CD4-positive, alpha-beta T cell treated with Interleukin-6 for 4 hours (primary cell): ENCODE data around the gene C12orf54.
"Not testable (repeated sequence)": the region's sequence is repeated elsewhere in the genome, so short reads cannot be mapped to it uniquely, and the experiment has no call there.

ENCODE experiments used
- DNase-seq: peaks from one replicate; pipeline ENCODE4 v3.0.0-alpha.2; 2020; ENCODE audit warnings: mixed read lengths

The C12orf54 gene

GRCh38 chr12:48512855-48513254 is 30.6 kb downstream of the C12orf54 start:
- DNase-seq, result no peak

- no peak for DNase-seq
Observed at GRCh38 chr12:48514728-48515127, 32.4 kb downstream of the C12orf54 start.

DNA sequence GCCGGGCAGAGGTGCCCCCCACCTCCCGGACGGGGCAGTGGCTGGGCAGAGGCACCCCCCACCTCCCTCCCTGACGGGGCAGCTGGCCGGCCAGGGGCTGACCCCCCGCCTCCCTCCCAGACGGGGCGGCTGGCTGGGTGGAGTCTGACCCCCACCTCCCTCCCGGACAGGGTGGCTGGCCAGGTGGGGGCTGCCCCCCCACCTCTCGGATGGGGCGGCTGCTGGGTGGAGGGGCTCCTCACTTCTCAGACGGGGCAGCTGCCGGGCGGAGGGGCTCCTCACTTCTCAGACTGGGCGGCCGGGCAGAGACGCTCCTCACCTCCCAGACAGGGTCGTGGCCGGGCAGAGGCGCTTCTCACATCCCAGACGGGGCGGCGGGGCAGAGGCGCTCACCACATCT is 38.1 kb downstream of the C12orf54 start:
- DNase-seq, result not testable (repeated sequence)

- no peak for DNase-seq
Observed at GRCh38 chr12:48525332-48525731, 43.0 kb downstream of the C12orf54 start, which contains the start of gene OR8S1. Gene OR8S1, plus strand, starts transcription at chr12:48525632. Its CDS starts 0 bp downstream, at chr12:48525632.

DNA sequence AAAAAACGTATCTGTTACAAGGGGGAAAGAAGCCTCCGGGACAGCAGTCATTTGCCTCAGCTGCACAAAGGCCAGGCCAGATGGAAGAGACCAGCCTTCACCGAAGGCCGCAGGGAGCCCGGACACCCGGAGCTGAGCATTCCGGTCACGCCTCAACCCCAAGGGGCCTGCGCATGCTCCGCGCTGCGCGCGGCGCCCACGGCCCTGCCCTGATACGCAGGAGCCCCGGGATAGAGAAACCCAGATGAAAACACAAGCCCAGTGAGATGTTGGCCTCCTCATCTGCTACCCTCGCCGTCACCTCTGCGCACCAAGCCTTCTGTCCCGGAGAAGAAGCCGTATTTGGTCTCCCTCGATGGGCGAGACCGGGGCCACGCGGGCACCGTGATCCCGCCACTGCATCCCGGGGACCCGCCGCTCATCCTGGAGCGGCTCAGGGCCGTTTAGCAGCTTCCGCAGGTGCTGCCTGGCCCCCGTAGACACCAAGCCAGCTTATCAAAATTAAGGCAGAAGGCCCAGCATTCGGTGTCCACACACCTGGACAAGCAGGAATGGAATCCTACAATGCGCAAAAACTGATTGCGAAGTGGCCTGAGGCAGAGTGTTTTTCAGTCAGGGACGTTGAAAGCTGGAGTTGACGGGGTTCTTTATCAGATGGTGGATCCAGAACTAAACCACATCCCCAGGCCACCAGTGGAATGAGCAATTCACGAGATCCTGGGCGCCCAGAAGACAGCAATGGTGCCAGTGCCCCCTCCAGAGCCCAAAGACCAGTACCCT is 45.8 kb downstream of the C12orf54 start:
- no peak for DNase-seq

DNA sequence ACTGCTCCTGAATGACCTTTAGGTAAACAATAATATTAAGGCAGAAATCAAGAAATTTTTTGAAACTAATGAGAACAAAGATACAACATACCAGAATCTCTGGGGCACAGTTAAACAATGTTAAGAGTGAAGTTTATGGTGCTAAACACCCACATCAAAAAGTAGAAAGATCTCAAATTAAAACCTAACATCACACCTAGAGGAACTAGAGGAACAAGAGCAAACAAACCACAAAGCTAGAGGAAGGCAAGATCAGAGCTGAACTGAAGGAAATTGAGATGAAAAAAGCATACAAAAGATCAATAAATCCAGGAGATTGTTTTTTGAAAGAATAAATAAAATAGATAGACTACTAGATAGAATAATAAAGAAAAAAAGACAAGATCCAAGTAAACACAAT is 50.3 kb downstream of the C12orf54 start:
- no peak for DNase-seq

DNA sequence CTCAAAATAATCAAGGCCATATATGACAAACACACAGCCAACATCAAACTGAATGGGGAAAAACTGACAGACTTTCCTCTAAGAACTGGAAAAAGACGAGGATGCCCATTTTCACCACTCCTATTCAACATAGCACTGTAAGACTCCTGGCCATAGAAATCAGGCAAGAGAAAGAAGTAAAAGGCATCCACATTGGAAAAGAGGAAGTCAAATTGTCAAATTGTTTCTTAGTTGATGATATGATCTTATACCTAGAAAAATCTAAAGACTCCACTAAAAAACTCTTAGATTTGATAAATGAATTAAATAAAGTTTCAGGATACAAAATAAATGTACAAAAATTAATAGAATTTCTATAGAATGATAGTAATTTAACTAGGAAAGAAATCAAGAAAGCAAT is 54.3 kb downstream of the C12orf54 start:
- no peak for DNase-seq

GRCh38 chr12:48542300-48542928 is 60.1 kb downstream of the C12orf54 start:
- peak; percentile 39 for DNase-seq

GRCh38 chr12:48545833-48546469 is 63.7 kb downstream of the C12orf54 start:
- DNase-seq, result no peak
